Liver (tissue), 9 donors: ENCODE results near the gene TMPRSS3. TPM values are rescaled to one million over a fixed set of nuclear protein-coding genes. Genes with fewer than 3 reads are reported as not detected.

Experiments
- DNase-seq: peaks from one replicate; pipeline ENCODE4 v3.0.0-alpha.2; 2017; ENCODE audit warnings: low spot score
- H3K27ac ChIP-seq, 2 donors: one replicate each; pipeline ENCODE4 v1.7.0; 2013; ENCODE audit warnings: inconsistent platforms in 2 of 2, low read length in 2 of 2, control low read depth in 1 of 2, low read depth in 1 of 2, mild to moderate bottlenecking in 1 of 2
- H3K27me3 ChIP-seq, 4 donors: one replicate each; pipeline versions ENCODE4 v1.6.1 to v1.7.0; 2013; ENCODE audit warnings: low read length in 3 of 4, inconsistent platforms in 1 of 4, mild to moderate bottlenecking in 1 of 4, moderate library complexity in 1 of 4; ENCODE audit not compliant: control insufficient read depth in 4 of 4, insufficient read depth in 4 of 4
- H3K36me3 ChIP-seq, 4 donors: one replicate each; pipeline versions ENCODE4 v1.6.1 to v1.7.0; 2013; ENCODE audit warnings: low read length in 3 of 4, mild to moderate bottlenecking in 3 of 4, low read depth in 1 of 4, moderate library complexity in 1 of 4; ENCODE audit not compliant: control insufficient read depth in 4 of 4, insufficient read depth in 3 of 4
- H3K4me1 ChIP-seq, 4 donors: one replicate each; pipeline versions ENCODE4 v1.6.1 to v1.7.0; 2013; ENCODE audit warnings: low read length in 3 of 4, mild to moderate bottlenecking in 3 of 4, moderate library complexity in 1 of 4; ENCODE audit not compliant: control insufficient read depth in 4 of 4, insufficient read depth in 4 of 4
- H3K4me3 ChIP-seq, 3 donors: one replicate each; pipeline versions ENCODE4 v1.6.1 to v1.7.0; 2013; ENCODE audit warnings: low read length in 3 of 3, control low read depth in 1 of 3, low read depth in 1 of 3, mild to moderate bottlenecking in 1 of 3
- H3K9ac ChIP-seq, 2 donors: one replicate each; pipeline ENCODE4 v1.7.0; 2013; ENCODE audit warnings: low read length in 2 of 2, mild to moderate bottlenecking in 2 of 2, moderate library complexity in 2 of 2, control low read depth in 1 of 2, low read depth in 1 of 2
- H3K9me3 ChIP-seq, 4 donors: one replicate each; pipeline versions ENCODE4 v1.6.1 to v1.7.0; 2013; ENCODE audit warnings: low read length in 3 of 4; ENCODE audit not compliant: control insufficient read depth in 4 of 4
- ATF3 ChIP-seq: IDR thresholded peaks from 2 replicates; pipeline ENCODE4 v1.6.1; 2016; ENCODE audit warnings: antibody characterized with exemption
- CTCF ChIP-seq: fragments of 150-350 bp; IDR thresholded peaks from 2 replicates; pipeline ENCODE4 v1.5.1; 2017; ENCODE audit warnings: improper control_type of control experiment, low read depth, low read length; ENCODE audit not compliant: missing input control
- EGR1 ChIP-seq, 2 donors: IDR thresholded peaks; 2 replicates each; pipeline ENCODE4 v1.6.1; 2016 to 2018; ENCODE audit warnings: antibody characterized with exemption in 2 of 2, low read depth in 2 of 2
- FOXA1 ChIP-seq: IDR thresholded peaks from 2 replicates; pipeline ENCODE4 v1.6.1; 2016; ENCODE audit warnings: antibody characterized with exemption
- FOXA2 ChIP-seq: IDR thresholded peaks from 2 replicates; pipeline ENCODE4 v1.6.1; 2016; ENCODE audit warnings: antibody characterized with exemption
- HNF4A ChIP-seq, 2 donors: conservative IDR thresholded peaks; 2 replicates each; pipeline ENCODE4 v1.6.1; 2016; ENCODE audit warnings: antibody characterized with exemption in 2 of 2, mild to moderate bottlenecking in 2 of 2
- HNF4G ChIP-seq: IDR thresholded peaks from 2 replicates; pipeline ENCODE4 v1.6.1; 2016; ENCODE audit warnings: antibody characterized with exemption
- JUND ChIP-seq, 2 donors: IDR thresholded peaks; 2 replicates each; pipeline ENCODE4 v1.6.1; 2016; ENCODE audit warnings: antibody characterized with exemption in 2 of 2
- MAX ChIP-seq: IDR thresholded peaks from 2 replicates; pipeline ENCODE4 v1.6.1; 2016; ENCODE audit warnings: antibody characterized with exemption
- NR2F2 ChIP-seq: IDR thresholded peaks from 2 replicates; pipeline ENCODE4 v1.6.1; 2016; ENCODE audit warnings: antibody characterized with exemption
- RAD21 ChIP-seq, 2 donors: IDR thresholded peaks; 2 replicates each; pipeline ENCODE4 v1.6.1; 2016; ENCODE audit warnings: antibody characterized with exemption in 2 of 2, mild to moderate bottlenecking in 2 of 2
- REST ChIP-seq: IDR thresholded peaks from 2 replicates; pipeline ENCODE4 v1.6.1; 2016; ENCODE audit warnings: antibody characterized with exemption, mild to moderate bottlenecking
- SP1 ChIP-seq: IDR thresholded peaks from 2 replicates; pipeline ENCODE4 v1.6.1; 2018; ENCODE audit warnings: antibody characterized with exemption, mild to moderate bottlenecking
- TAF1 ChIP-seq: conservative IDR thresholded peaks from 2 replicates; pipeline ENCODE4 v1.6.1; 2016; ENCODE audit warnings: antibody characterized with exemption, mild to moderate bottlenecking
- YY1 ChIP-seq: IDR thresholded peaks from 2 replicates; pipeline ENCODE4 v1.6.1; 2016; ENCODE audit warnings: antibody characterized with exemption, mild to moderate bottlenecking
- WGBS: extraction: QIAGEN DNeasy Blood & Tissue Kit; methylation state at CpG from one replicate; pipeline ENCODE4 v1.1.7; 2013; 5-methylcytosine and 5-hydroxymethylcytosine counted together
- polyA plus RNA-seq, 2 donors: library from polyadenylated mRNA; stranded (reverse) in 1 of 2; unstranded in 1 of 2; fragments of 200-250 nt in 1 of 2; fragments of >200 nt in 1 of 2; fragmentation: Nextera tagmentation in 1 of 2; extraction: Ambion mirVana in 1 of 2; gene quantifications; one replicate each; pipeline versions ENCODE4 v1.2.1 to v1.2.3, GENCODE V29; 2013 to 2015
- total RNA-seq, 2 donors: library from RNA; depleted of rRNA; stranded (reverse); fragments of >200 nt; gene quantifications; one replicate each; pipeline ENCODE4 v1.2.3, GENCODE V29; 2014
- TF ChIP-seq, protein P1 (sequence below): IDR thresholded peaks from 2 replicates; pipeline ENCODE4 v1.6.1; 2016; ENCODE audit warnings: antibody characterized with exemption
- donor health status: healthy.
- donor health status: healthy.
- donor health status: healthy.
- donor health status: healthy.
- donor health status: healthy.

The TMPRSS3 gene
- total and polyA plus RNA-seq, 4 donors = 0.25 to 0.50 TPM; not detected in 2

GRCh38 chr21:42414066-42414465 is 18.2 kb upstream of the TMPRSS3 start:
- H3K4me3 ChIP-seq = no peak overlapping the region
- no peaks in the 10 kb centered on the region for H3K4me1 ChIP-seq
- no peaks in the 10 kb centered on the region for H3K9me3 ChIP-seq
- no peak overlapping the region for H3K9ac ChIP-seq
- 89% methylated on average over 8 of the region's 8 CpGs for WGBS
- no peaks in the 10 kb centered on the region for H3K36me3 ChIP-seq
- peaks cover 0 to 3% (median 1%) of the 10 kb centered on the region in 4 donors for H3K27me3 ChIP-seq
- no peak overlapping the region for H3K27ac ChIP-seq
- DNase-seq = no peak
- TF ChIP-seq FOXA1 = no peak
- TF ChIP-seq CTCF = no peak
- no peak for TF ChIP-seq ATF3
- no peak for TF ChIP-seq SP1
- no peak for TF ChIP-seq MAX
- TF ChIP-seq, protein P1, sequence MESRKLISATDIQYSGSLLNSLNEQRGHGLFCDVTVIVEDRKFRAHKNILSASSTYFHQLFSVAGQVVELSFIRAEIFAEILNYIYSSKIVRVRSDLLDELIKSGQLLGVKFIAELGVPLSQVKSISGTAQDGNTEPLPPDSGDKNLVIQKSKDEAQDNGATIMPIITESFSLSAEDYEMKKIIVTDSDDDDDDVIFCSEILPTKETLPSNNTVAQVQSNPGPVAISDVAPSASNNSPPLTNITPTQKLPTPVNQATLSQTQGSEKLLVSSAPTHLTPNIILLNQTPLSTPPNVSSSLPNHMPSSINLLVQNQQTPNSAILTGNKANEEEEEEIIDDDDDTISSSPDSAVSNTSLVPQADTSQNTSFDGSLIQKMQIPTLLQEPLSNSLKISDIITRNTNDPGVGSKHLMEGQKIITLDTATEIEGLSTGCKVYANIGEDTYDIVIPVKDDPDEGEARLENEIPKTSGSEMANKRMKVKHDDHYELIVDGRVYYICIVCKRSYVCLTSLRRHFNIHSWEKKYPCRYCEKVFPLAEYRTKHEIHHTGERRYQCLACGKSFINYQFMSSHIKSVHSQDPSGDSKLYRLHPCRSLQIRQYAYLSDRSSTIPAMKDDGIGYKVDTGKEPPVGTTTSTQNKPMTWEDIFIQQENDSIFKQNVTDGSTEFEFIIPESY = no peak
- TF ChIP-seq RAD21 (IDR thresholded peaks at IDR 0.05) = no peak
- TF ChIP-seq FOXA2 = no peak
- TF ChIP-seq HNF4A (conservative IDR thresholded peaks at IDR 0.05) = no peak
- no peak for TF ChIP-seq YY1
- no peak for TF ChIP-seq TAF1
- TF ChIP-seq REST = no peak

GRCh38 chr21:42413500-42413899 is 17.6 kb upstream of the TMPRSS3 start:
- Histone ChIP-seq H3K9ac (no peak overlapping the region), H3K4me3 (no peak overlapping the region), H3K4me1 (no peaks in the 10 kb centered on the region), H3K36me3 (no peaks in the 10 kb centered on the region), H3K9me3 (no peaks in the 10 kb centered on the region), H3K27ac (no peak overlapping the region), H3K27me3 (peaks cover 0 to 3% (median 0%) of the 10 kb centered on the region in 4 donors)
- TF ChIP-seq TAF1 = no peak
- TF ChIP-seq, protein P1 = no peak
- no peak for TF ChIP-seq EGR1 (IDR thresholded peaks at IDR 0.05; ENCODE audit: low read depth in 2 of 2)
- TF ChIP-seq JUND (IDR thresholded peaks at IDR 0.05) = no peak
- TF ChIP-seq ATF3 = no peak
- no peak for TF ChIP-seq FOXA2
- TF ChIP-seq HNF4G = no peak
- TF ChIP-seq NR2F2 = no peak
- no peak for DNase-seq
- 90% methylated on average over 4 of the region's 4 CpGs for WGBS
